Mesothelial cell of epicardium (in vitro differentiated cells): ENCODE measurements around the gene RCAN1. TPM values are rescaled to one million over a fixed set of nuclear protein-coding genes. Genes with fewer than 3 reads are reported as not detected.
"Not testable (repeated sequence)": the region's sequence is repeated elsewhere in the genome, so short reads cannot be mapped to it uniquely, and the experiment has no call there.

Source experiments
- DNase-seq, 2 experiments: peaks; one replicate each; pipeline ENCODE4 v3.0.0; 2021; ENCODE audit warnings: low spot score in 2 of 2; ENCODE audit not compliant: unreplicated experiment in 2 of 2
- H3K27ac Mint-ChIP-seq: 2 replicates; pipeline ENCODE4 v1.8.0; 2021; ENCODE audit warnings: mixed read lengths
- H3K27me3 Mint-ChIP-seq: 2 replicates; pipeline ENCODE4 v1.8.0; 2021; ENCODE audit warnings: low read depth, mixed read lengths
- H3K36me3 Mint-ChIP-seq: 2 replicates; pipeline ENCODE4 v1.8.0; 2021; ENCODE audit warnings: mixed read lengths
- H3K4me1 Mint-ChIP-seq: 2 replicates; pipeline ENCODE4 v1.8.0; 2021; ENCODE audit warnings: mixed read lengths
- H3K4me3 Mint-ChIP-seq: 2 replicates; pipeline ENCODE4 v1.8.0; 2021; ENCODE audit warnings: mild to moderate bottlenecking, moderate library complexity, mixed read lengths
- H3K9me3 Mint-ChIP-seq: 2 replicates; pipeline ENCODE4 v1.8.0; 2021; ENCODE audit warnings: mixed read lengths
- total RNA-seq: library from RNA; stranded (reverse); gene quantifications from 3 replicates; pipeline ENCODE4 v1.2.1, GENCODE V29; 2021
- TF ChIP-seq, protein P1 (sequence below): fragments of 200-600 bp; sonication (generic); IDR thresholded peaks from one replicate; pipeline ENCODE4 v1.5.0; 2021; ENCODE audit warnings: antibody characterized with exemption; ENCODE audit not compliant: unreplicated experiment

Gene RCAN1
- total RNA-seq, 1 donor from 2014 or later = 14.8 TPM

DNA sequence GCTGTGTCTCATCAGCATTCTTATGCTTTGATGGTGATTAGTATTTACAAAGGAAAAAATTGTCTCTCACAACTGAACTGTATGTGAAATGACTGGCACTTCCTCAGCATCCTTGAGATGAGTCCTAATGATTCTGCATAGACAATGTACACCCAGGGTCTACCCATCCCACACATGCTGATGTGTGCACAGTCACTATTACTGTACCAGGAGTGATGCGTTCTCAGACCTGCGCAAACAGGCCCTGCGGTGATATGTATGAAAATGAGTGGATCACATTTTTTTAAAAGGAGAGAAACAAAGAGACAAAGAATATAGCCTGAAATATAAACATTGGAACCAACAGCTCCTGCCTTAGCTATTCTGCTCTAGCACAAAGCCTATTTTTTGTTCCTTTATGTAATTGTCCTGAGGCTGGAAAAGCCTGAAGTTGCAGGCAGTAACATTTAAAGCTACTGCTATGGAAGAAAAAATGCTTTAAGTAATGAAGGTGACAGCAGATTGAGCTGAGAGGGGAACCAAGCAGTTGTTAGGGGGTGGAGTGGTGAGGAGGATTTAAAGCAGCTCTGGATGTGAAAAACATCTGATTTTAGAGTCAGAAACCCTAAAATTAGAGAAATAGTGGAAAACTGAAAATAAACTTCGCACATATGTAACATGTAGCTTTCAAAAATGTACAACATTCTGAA lies 5.5 kb downstream of the RCAN1 start:
- H3K27ac Mint-ChIP-seq = no peak overlapping the region
- TF ChIP-seq, protein P1, sequence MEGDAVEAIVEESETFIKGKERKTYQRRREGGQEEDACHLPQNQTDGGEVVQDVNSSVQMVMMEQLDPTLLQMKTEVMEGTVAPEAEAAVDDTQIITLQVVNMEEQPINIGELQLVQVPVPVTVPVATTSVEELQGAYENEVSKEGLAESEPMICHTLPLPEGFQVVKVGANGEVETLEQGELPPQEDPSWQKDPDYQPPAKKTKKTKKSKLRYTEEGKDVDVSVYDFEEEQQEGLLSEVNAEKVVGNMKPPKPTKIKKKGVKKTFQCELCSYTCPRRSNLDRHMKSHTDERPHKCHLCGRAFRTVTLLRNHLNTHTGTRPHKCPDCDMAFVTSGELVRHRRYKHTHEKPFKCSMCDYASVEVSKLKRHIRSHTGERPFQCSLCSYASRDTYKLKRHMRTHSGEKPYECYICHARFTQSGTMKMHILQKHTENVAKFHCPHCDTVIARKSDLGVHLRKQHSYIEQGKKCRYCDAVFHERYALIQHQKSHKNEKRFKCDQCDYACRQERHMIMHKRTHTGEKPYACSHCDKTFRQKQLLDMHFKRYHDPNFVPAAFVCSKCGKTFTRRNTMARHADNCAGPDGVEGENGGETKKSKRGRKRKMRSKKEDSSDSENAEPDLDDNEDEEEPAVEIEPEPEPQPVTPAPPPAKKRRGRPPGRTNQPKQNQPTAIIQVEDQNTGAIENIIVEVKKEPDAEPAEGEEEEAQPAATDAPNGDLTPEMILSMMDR = no peak
- H3K36me3 Mint-ChIP-seq = no peaks in the 10 kb centered on the region
- H3K27me3 Mint-ChIP-seq = peaks cover 37% of the 10 kb centered on the region
- DNase-seq = no peak
- no peak overlapping the region for H3K4me3 Mint-ChIP-seq
- H3K4me1 Mint-ChIP-seq = peaks cover 3% of the 10 kb centered on the region
- no peaks in the 10 kb centered on the region for H3K9me3 Mint-ChIP-seq

DNA sequence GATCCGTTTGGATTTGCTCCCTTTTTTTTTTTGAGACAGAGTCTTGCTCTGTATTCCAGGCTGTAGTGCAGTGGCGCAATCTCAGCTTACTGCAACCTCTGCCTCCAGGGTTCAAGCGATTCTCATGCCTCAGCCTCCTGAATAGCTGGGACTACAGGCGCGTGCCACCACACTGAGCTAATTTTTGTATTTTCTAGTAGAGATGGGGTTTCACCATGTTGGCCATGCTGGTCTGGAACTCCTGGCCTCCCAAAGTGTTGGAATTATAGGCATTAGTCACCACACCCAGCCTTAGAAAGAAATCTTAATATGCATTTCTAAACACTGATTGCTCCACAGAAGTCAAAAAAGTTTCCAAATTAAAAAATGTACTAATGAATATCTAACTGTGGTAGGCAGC lies 7.5 kb downstream of the RCAN1 start:
- not testable (repeated sequence) for DNase-seq, H3K4me3 Mint-ChIP-seq, H3K9me3 Mint-ChIP-seq, H3K27ac Mint-ChIP-seq, H3K36me3 Mint-ChIP-seq, H3K4me1 Mint-ChIP-seq
- H3K27me3 Mint-ChIP-seq = peaks cover 19% of the 10 kb centered on the region

DNA sequence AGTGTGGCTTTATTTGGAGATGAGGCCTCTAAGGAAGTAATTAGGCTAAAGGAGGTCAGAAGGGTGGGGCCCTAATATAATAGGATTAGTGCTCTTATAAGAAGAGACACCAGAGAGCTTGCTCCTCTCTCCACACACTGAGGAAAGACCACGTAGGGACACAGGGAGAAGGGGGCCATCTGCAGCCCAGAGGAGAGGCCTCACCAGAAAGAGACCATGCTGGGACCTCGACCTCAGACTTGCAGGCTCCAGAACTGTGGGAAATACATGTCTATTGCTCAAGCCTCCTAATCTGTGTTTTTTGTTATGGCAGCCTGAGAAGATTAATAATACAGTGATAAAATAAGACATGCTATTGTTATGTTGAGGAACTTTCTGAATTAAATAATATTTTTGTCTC lies 8.3 kb downstream of the RCAN1 start:
- Mint-ChIP-seq H3K36me3 (no peaks in the 10 kb centered on the region), H3K27me3 (peaks cover 11% of the 10 kb centered on the region), H3K4me3 (no peak overlapping the region), H3K9me3 (no peaks in the 10 kb centered on the region), H3K4me1 (no peaks in the 10 kb centered on the region), H3K27ac (no peak overlapping the region)
- TF ChIP-seq, protein P1 = no peak
- no peak for DNase-seq

DNA sequence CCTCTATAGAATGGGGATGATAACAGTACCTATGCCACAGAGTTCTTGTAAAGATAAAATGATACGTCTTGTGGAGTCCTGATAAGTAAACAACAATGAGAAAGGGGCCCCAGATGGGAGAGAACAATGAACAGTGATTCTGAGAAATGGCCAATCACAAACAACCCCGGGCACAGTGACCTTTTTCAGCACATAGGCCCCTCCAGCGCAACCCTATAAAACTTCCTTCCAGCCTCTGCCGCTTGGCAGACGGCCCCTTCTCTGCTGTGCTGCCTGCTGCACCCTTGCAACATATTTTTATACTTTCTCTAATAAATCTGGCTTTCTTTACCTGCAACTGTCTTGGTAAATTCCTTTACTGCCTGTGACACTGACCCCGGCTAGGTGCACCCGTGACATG lies 8.9 kb downstream of the RCAN1 start:
- H3K9me3 Mint-ChIP-seq = no peaks in the 10 kb centered on the region
- H3K27ac Mint-ChIP-seq = no peak overlapping the region
- no peaks in the 10 kb centered on the region for H3K36me3 Mint-ChIP-seq
- no peaks in the 10 kb centered on the region for H3K4me1 Mint-ChIP-seq
- H3K27me3 Mint-ChIP-seq = peaks cover 8% of the 10 kb centered on the region
- DNase-seq = no peak
- TF ChIP-seq, protein P1 = no peak
- no peak overlapping the region for H3K4me3 Mint-ChIP-seq

DNA sequence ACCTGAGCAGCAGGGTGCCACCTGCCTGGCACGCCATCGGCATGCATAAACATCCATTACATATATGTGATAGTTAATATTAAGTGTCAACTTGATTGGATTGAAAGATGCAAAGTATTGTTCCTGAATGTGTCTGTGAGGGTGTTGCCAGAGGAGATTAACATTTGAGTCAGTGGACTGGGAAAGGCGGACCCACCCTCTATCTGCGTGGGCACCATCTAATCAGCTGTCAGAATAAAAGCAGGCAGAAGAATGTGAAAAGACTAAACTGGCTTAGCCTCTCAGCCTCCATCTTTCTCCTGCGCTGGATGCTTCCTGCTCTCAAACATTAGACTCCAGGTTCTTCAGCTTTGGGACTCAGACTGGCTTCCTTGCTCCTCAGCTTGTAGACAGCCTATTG lies 10.0 kb downstream of the RCAN1 start:
- H3K36me3 Mint-ChIP-seq, H3K27ac Mint-ChIP-seq, H3K4me3 Mint-ChIP-seq, H3K9me3 Mint-ChIP-seq, H3K27me3 Mint-ChIP-seq, H3K4me1 Mint-ChIP-seq, DNase-seq: not testable (repeated sequence)

DNA sequence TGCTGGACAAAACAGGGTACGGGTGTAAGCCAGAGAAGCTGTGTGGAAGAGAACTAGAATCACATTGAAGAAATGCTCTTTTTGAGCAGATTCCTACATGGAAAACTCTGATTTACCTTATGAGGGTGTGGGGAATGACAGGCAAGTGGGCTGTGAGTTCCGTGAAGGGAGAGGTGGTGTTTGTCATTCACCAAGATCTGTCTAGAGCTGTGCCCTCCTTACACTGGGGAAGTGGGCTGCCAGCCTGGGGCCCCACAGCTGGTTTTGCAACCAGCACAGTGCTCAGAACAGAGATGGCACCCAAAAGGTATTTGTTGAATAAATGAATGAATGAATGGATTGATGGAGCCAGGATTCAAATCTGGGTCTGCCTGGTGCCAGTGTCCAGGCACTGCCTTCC lies 10.4 kb downstream of the RCAN1 start:
- DNase-seq = no peak
- Mint-ChIP-seq H3K9me3 (no peaks in the 10 kb centered on the region), H3K27ac (no peak overlapping the region), H3K4me3 (no peak overlapping the region), H3K27me3 (peaks cover 2% of the 10 kb centered on the region), H3K36me3 (no peaks in the 10 kb centered on the region), H3K4me1 (no peaks in the 10 kb centered on the region)
- TF ChIP-seq, protein P1 = no peak

DNA sequence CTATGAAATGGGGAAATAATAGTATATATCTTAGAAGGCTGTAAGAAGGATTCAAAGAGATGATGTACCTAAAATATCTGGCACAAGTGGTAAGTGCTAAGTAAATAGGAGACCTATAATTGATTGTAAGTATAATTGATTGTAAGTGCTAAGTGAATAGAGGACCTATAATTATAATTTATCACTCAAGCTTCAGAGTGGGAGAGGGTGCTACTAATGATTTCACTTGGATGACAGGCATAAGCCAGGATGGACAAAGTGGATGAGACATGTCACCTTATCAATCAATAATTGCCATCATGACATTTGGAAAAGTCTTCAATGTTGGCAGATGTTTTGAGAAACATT lies 11.2 kb downstream of the RCAN1 start:
- no peak for DNase-seq
- no peaks in the 10 kb centered on the region for H3K4me1 Mint-ChIP-seq
- H3K27ac Mint-ChIP-seq = no peak overlapping the region
- H3K36me3 Mint-ChIP-seq = no peaks in the 10 kb centered on the region
- TF ChIP-seq, protein P1 = no peak
- no peak overlapping the region for H3K4me3 Mint-ChIP-seq
- no peaks in the 10 kb centered on the region for H3K9me3 Mint-ChIP-seq
- H3K27me3 Mint-ChIP-seq = peaks cover 2% of the 10 kb centered on the region
